Lower leg skin (tissue), 3 donors: Measurements from ENCODE around the gene OS9.

Source experiments
- CTCF ChIP-seq, 3 donors: fragments of 450-650 bp; IDR thresholded peaks; one replicate each; pipeline ENCODE4 v1.5.1; 2016; ENCODE audit warnings: antibody characterized with exemption in 3 of 3, mild to moderate bottlenecking in 3 of 3, moderate library complexity in 2 of 3
- POLR2A ChIP-seq, 2 donors: fragments of 450-650 bp; IDR thresholded peaks; one replicate each; pipeline ENCODE4 v1.6.1; 2016 to 2017; ENCODE audit warnings: antibody characterized with exemption in 2 of 2, mild to moderate bottlenecking in 1 of 2, moderate library complexity in 1 of 2

GRCh38 chr12:57756406-57757341 lies 62.7 kb downstream of the OS9 start:
- TF ChIP-seq POLR2A (IDR thresholded peaks at IDR 0.05) (no peak), CTCF (IDR thresholded peaks at IDR 0.05) (no peak)
